Measurements from ENCODE around the gene ZNF644. TPM values are rescaled to one million over a fixed set of nuclear protein-coding genes. Genes with fewer than 3 reads are reported as not detected.
"Not testable (repeated sequence)": the region's sequence is repeated elsewhere in the genome, so short reads cannot be mapped to it uniquely, and the experiment has no call there.

Gene ZNF644
- total RNA-seq, 2 experiments from 2014 or later: 36.8 to 46.0 TPM

GRCh38 chr1:90892196-90892595, 129.6 kb downstream of the ZNF644 start:
- CTCF ChIA-PET, DNase-seq: not testable (repeated sequence)

GRCh38 chr1:90891756-90892155, 130.1 kb downstream of the ZNF644 start:
- H3K4me3 Mint-ChIP-seq; H3K27ac Mint-ChIP-seq; H3K27me3 Mint-ChIP-seq; CTCF ChIA-PET; POLR2A ChIA-PET; H3K4me1 Mint-ChIP-seq; ATAC-seq; intact Hi-C loops (cut with DNase I, micrococcal nuclease); DNase-seq: not testable (repeated sequence)
- peaks cover 26% of the 10 kb centered on the region for H3K36me3 Mint-ChIP-seq (ENCODE audit: low read depth)
- peaks cover 14% of the 10 kb centered on the region for H3K9me3 Mint-ChIP-seq (ENCODE audit: low read depth)

More at GRCh38 chr1:90892196-90892595, 129.6 kb downstream of the ZNF644 start:
- ATAC-seq; POLR2A ChIA-PET; H3K4me1 Mint-ChIP-seq; H3K4me3 Mint-ChIP-seq; H3K27me3 Mint-ChIP-seq; intact Hi-C loops (cut with DNase I, micrococcal nuclease); H3K27ac Mint-ChIP-seq: not testable (repeated sequence)
- H3K9me3 Mint-ChIP-seq (ENCODE audit: low read depth): peaks cover 14% of the 10 kb centered on the region
- peaks cover 26% of the 10 kb centered on the region for H3K36me3 Mint-ChIP-seq (ENCODE audit: low read depth)

- ChIA-PET CTCF (no interaction called here), POLR2A (no interaction called here)
Measured at GRCh38 chr1:90882221-90882620, 139.6 kb downstream of the ZNF644 start.

GRCh38 chr1:90881034-90881433, 140.8 kb downstream of the ZNF644 start:
- Mint-ChIP-seq H3K4me3 (no peak overlapping the region), H3K4me1 (no peaks in the 10 kb centered on the region), H3K27ac (no peak overlapping the region), H3K9me3 (ENCODE audit: low read depth) (peaks cover 30% of the 10 kb centered on the region), H3K36me3 (ENCODE audit: low read depth) (peaks cover 4% of the 10 kb centered on the region), H3K27me3 (peaks cover 6% of the 10 kb centered on the region)
- no peak for DNase-seq
- ChIA-PET CTCF (no interaction called here), POLR2A (no interaction called here)
- intact Hi-C loops (cut with DNase I, micrococcal nuclease): no loop called here
- no peak for ATAC-seq

More at GRCh38 chr1:90882221-90882620, 139.6 kb downstream of the ZNF644 start:
- no peak overlapping the region for H3K4me3 Mint-ChIP-seq
- H3K36me3 Mint-ChIP-seq (ENCODE audit: low read depth): peaks cover 4% of the 10 kb centered on the region
- H3K4me1 Mint-ChIP-seq: no peaks in the 10 kb centered on the region
- H3K27me3 Mint-ChIP-seq: peaks cover 6% of the 10 kb centered on the region
- ATAC-seq: no peak
- intact Hi-C loops (cut with DNase I, micrococcal nuclease): no loop called here
- H3K27ac Mint-ChIP-seq: no peak overlapping the region
- peaks cover 29% of the 10 kb centered on the region for H3K9me3 Mint-ChIP-seq (ENCODE audit: low read depth)
- DNase-seq: no peak

GRCh38 chr1:90879281-90879680, 142.6 kb downstream of the ZNF644 start:
- ATAC-seq (no peak), DNase-seq (no peak)
- peaks cover 30% of the 10 kb centered on the region for H3K9me3 Mint-ChIP-seq (ENCODE audit: low read depth)
- intact Hi-C loops (cut with DNase I, micrococcal nuclease): no loop called here
- CTCF ChIA-PET: no interaction called here
- POLR2A ChIA-PET: no interaction called here
- peaks cover 4% of the 10 kb centered on the region for H3K36me3 Mint-ChIP-seq (ENCODE audit: low read depth)
- peaks cover 6% of the 10 kb centered on the region for H3K27me3 Mint-ChIP-seq
- H3K27ac Mint-ChIP-seq: no peak overlapping the region
- H3K4me1 Mint-ChIP-seq: no peaks in the 10 kb centered on the region
- H3K4me3 Mint-ChIP-seq: no peak overlapping the region

- intact Hi-C loops (cut with DNase I, micrococcal nuclease): no loop called here
- POLR2A ChIA-PET: no interaction called here
- Mint-ChIP-seq H3K4me1 (no peaks in the 10 kb centered on the region), H3K36me3 (ENCODE audit: low read depth) (peaks cover 4% of the 10 kb centered on the region), H3K27me3 (peaks cover 3% of the 10 kb centered on the region), H3K27ac (no peak overlapping the region), H3K4me3 (no peak overlapping the region), H3K9me3 (ENCODE audit: low read depth) (peaks cover 21% of the 10 kb centered on the region)
- no peak for DNase-seq
- CTCF ChIA-PET: interaction anchor here (0.6 kb wide), 1 partner anchor 480 kb away, joined by 4 read pairs; no protein-coding TSS in a partner anchor
- no peak for ATAC-seq
Measured at GRCh38 chr1:90876101-90876500, 145.7 kb downstream of the ZNF644 start.
